Nephron (organoid): ENCODE measurements around the gene MAP7D3.

Experiments used
- H3K27ac Mint-ChIP-seq, 3 experiments: 2 replicates each; pipeline ENCODE4 v1.8.0; 2020; ENCODE audit warnings: mixed read lengths in 3 of 3, mild to moderate bottlenecking in 2 of 3, moderate library complexity in 1 of 3
- H3K27me3 Mint-ChIP-seq: 2 replicates; pipeline ENCODE4 v1.8.0; 2021; ENCODE audit warnings: low read depth, mild to moderate bottlenecking, moderate library complexity, mixed read lengths
- H3K36me3 Mint-ChIP-seq: 2 replicates; pipeline ENCODE4 v1.8.0; 2020; ENCODE audit warnings: low read depth, mixed read lengths
- H3K4me1 Mint-ChIP-seq: 2 replicates; pipeline ENCODE4 v1.8.0; 2020; ENCODE audit warnings: mixed read lengths
- H3K4me3 Mint-ChIP-seq, 3 experiments: 2 replicates each; pipeline ENCODE4 v1.8.0; 2020; ENCODE audit warnings: mild to moderate bottlenecking in 3 of 3, mixed read lengths in 3 of 3, moderate library complexity in 2 of 3
- H3K9me3 Mint-ChIP-seq: 2 replicates; pipeline ENCODE4 v1.8.0; 2020; ENCODE audit warnings: mixed read lengths
- TF ChIP-seq, protein P1 (sequence below), 3 experiments: fragments of 200-600 bp; sonication (generic); IDR thresholded peaks; one replicate each; pipeline ENCODE4 v1.5.0; 2021; ENCODE audit warnings: antibody characterized with exemption in 3 of 3; ENCODE audit not compliant: unreplicated experiment in 3 of 3

Gene MAP7D3

DNA sequence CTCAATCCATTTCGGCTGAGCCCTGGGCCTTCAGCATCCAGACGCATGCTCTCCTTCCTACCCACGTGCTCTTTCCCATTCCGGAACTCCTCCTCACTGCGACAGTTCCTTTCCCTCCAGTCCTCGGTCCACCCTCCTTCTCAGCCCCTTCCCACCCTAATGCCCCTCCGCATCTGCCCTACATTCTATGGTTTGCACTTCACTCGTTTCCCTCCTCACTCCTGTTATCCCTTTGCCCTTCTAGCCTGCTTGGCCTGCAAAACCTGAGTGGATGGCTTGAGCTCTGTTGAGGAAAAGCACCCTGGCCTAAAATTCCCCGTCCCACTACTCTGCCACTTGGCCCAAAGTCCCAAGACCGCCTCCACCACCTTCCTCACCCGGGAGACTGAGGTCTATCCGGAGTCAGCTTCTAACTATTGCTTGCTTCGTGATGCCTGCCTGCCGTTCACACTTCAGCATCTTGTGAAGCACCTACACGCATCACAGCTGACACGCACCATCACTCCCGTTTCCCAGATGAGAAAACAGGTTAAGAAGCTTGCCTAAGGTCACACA is 38.6 kb downstream of the MAP7D3 start:
- Mint-ChIP-seq H3K9me3 (peaks cover 7% of the 10 kb centered on the region), H3K36me3 (peaks cover 3% of the 10 kb centered on the region), H3K27me3 (no peaks in the 10 kb centered on the region), H3K4me3 (no peak overlapping the region), H3K27ac (no peak overlapping the region), H3K4me1 (peaks cover 14% of the 10 kb centered on the region)
- TF ChIP-seq, protein P1, sequence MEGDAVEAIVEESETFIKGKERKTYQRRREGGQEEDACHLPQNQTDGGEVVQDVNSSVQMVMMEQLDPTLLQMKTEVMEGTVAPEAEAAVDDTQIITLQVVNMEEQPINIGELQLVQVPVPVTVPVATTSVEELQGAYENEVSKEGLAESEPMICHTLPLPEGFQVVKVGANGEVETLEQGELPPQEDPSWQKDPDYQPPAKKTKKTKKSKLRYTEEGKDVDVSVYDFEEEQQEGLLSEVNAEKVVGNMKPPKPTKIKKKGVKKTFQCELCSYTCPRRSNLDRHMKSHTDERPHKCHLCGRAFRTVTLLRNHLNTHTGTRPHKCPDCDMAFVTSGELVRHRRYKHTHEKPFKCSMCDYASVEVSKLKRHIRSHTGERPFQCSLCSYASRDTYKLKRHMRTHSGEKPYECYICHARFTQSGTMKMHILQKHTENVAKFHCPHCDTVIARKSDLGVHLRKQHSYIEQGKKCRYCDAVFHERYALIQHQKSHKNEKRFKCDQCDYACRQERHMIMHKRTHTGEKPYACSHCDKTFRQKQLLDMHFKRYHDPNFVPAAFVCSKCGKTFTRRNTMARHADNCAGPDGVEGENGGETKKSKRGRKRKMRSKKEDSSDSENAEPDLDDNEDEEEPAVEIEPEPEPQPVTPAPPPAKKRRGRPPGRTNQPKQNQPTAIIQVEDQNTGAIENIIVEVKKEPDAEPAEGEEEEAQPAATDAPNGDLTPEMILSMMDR (IDR thresholded peaks at IDR 0.05; ENCODE audit: unreplicated experiment in 3 of 3), result no peak

DNA sequence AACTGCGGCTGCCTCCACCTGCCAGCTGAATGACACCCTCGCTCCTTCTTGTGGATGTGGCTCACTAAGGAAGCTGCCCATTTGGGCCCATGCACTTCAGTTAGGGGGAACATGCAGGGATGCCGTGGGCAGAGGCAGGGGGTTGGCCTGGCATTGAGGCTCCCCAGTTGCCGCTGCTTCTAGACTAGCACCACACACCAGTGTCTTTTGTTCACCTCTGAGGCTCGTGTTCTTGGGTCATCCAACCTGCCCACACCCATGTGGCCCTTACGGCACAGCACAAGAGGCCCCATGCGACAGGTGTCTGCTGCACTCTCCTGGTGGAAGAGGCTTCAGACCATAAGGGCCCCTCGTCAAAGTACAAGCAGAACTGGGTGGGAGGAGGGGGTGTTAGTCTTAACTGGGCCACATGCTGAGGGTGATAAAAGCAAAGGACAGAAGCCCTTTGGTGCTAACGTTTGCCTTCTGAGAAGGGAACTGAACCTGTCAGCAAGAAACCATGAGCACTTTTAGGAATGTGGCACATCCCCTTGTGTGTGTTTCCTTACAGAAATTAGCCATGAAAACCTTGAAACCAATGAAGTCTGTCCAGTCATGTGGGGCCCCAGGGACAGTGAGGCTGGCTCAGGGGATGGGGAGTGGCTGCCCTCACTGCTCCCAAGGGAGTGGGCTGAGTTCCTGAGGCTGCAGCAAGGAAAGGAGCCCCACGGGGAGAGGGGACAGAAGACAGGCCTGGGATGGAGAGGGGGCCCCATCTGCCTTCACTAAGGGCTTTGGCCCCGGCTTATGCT is 39.2 kb downstream of the MAP7D3 start:
- H3K9me3 Mint-ChIP-seq, result peaks cover 7% of the 10 kb centered on the region
- H3K4me3 Mint-ChIP-seq, result no peak overlapping the region
- TF ChIP-seq, protein P1 (IDR thresholded peaks at IDR 0.05; ENCODE audit: unreplicated experiment in 3 of 3), result no peak
- H3K4me1 Mint-ChIP-seq, result peaks cover 14% of the 10 kb centered on the region
- peaks cover 8% of the 10 kb centered on the region for H3K36me3 Mint-ChIP-seq
- H3K27me3 Mint-ChIP-seq, result no peaks in the 10 kb centered on the region
- H3K27ac Mint-ChIP-seq, result no peak overlapping the region

DNA sequence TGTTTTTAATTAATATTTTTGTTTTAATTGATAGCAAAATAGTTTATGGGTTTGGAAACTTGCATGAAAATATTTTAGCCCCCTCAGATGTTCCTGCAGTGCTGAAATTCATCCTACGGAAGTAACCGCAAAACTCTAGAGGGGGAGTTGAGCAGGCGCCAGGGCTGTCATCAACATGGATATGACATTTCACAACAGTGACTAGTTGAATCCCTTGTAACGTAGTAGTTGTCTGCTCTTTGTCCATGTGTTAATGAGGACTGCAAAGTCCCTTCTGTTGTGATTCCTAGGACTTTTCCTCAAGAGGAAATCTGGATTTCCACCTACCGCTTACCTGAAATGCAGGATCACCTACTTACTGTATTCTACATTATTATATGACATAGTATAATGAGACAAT is 40.4 kb downstream of the MAP7D3 start:
- Mint-ChIP-seq H3K4me3 (no peak overlapping the region), H3K4me1 (peaks cover 14% of the 10 kb centered on the region), H3K27me3 (no peaks in the 10 kb centered on the region), H3K36me3 (peaks cover 8% of the 10 kb centered on the region), H3K27ac (no peak overlapping the region), H3K9me3 (peaks cover 7% of the 10 kb centered on the region)
- TF ChIP-seq, protein P1 (IDR thresholded peaks at IDR 0.05; ENCODE audit: unreplicated experiment in 3 of 3), result no peak

DNA sequence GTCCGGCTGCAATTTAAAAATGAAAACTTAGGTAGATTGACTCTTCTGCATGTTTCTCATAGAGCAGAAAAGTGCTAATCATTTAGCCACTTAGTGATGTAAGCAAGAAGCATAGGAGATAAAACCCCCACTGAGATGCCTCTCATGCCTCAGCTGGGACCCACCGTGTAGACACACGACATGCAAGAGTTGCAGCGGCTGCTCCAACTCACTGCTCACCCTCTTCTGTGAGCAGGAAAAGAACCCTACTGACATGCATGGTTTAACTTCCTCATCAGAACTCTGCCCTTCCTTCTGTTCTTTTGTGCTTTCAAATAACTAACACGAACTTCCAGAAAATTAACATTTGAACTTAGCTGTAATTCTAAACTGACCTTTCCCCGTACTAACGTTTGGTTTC is 41.0 kb downstream of the MAP7D3 start:
- Mint-ChIP-seq H3K4me1 (peaks cover 14% of the 10 kb centered on the region), H3K27ac (peak overlapping the region in 1 of 3 experiments; percentile 27), H3K4me3 (no peak overlapping the region), H3K36me3 (peaks cover 8% of the 10 kb centered on the region), H3K9me3 (peaks cover 7% of the 10 kb centered on the region), H3K27me3 (no peaks in the 10 kb centered on the region)
- TF ChIP-seq, protein P1 (IDR thresholded peaks at IDR 0.05; ENCODE audit: unreplicated experiment in 3 of 3), result no peak

DNA sequence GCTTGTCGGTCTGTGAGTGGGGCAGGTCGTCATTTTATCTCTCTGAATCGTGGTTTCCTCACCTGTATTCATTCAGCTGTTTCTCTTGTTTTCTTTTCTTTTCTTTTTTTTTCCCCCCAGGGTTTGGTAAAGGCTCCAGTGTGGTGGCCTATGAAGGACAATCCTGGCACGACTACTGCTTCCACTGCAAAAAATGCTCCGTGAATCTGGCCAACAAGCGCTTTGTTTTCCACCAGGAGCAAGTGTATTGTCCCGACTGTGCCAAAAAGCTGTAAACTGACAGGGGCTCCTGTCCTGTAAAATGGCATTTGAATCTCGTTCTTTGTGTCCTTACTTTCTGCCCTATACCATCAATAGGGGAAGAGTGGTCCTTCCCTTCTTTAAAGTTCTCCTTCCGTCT is 41.4 kb downstream of the MAP7D3 start:
- Mint-ChIP-seq H3K27me3 (no peaks in the 10 kb centered on the region), H3K9me3 (peaks cover 7% of the 10 kb centered on the region), H3K36me3 (peaks cover 8% of the 10 kb centered on the region), H3K4me1 (peaks cover 17% of the 10 kb centered on the region), H3K4me3 (no peak overlapping the region), H3K27ac (peak overlapping the region in 1 of 3 experiments; percentile 27)
- TF ChIP-seq, protein P1 (IDR thresholded peaks at IDR 0.05; ENCODE audit: unreplicated experiment in 3 of 3), result no peak
